Fibroblast of skin of right quadriceps (primary cell): Measurements from ENCODE around the gene UMOD.
"Not testable (repeated sequence)": the region's sequence is repeated elsewhere in the genome, so short reads cannot be mapped to it uniquely, and the experiment has no call there.

Source experiments
- DNase-seq: peaks from one replicate; pipeline ENCODE4 v3.0.0-alpha.2; 2013

The UMOD gene

GRCh38 chr16:20359997-20360396 lies 7.5 kb upstream of the UMOD start:
- no peak for DNase-seq

- no peak for DNase-seq
These were observed 2.7 kb upstream of the UMOD start for GRCh38 chr16:20355114-20355782.

DNA sequence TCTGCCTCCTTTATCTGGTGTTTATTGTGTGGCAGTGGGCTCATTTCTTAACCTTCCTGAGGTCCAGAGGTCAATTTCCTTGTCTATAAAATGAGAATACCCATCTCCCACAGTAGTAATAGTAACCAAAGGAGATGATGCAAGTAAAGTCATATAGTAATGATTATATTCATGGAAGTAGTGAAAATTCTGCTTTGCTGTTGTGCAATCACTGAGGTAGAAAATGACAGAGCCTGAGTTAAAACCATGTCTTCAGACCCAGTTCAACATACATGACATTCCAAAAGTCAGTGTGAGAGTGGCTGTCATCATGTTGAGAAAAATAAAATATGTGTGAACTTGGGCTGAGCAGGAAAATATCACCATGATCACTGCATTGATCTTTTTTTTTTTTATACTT lies 864 bp upstream of the UMOD start:
- no peak for DNase-seq

- DNase-seq, result no peak
These were observed 2.9 kb downstream of the UMOD start for GRCh38 chr16:20349615-20350014.

GRCh38 chr16:20348365-20349185 lies 3.9 kb downstream of the UMOD start:
- no peak for DNase-seq

- no peak for DNase-seq
These were observed 4.7 kb downstream of the UMOD start for GRCh38 chr16:20347666-20348364.

DNA sequence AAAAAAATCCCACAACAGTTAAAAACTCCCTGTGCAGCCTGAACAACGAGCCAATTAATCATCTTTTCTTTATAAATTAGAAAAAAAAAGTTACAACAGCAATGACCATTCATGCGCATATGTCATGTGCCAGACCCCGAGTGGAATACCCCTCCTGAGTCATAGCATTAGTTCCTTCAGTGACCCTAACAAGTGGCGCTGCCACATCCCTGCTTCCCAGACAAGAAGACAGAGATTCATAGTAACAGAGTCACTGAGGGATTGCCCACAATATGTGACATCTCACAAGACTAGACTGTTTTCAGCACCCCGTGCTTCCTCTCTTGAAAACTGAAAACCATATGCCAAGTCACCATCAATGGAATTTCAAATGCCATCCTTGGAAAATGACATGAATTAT lies 7.9 kb downstream of the UMOD start:
- no peak for DNase-seq

- DNase-seq, result no peak
These were observed 12.8 kb downstream of the UMOD start for GRCh38 chr16:20339744-20340143.

GRCh38 chr16:20336955-20337354 lies 15.6 kb downstream of the UMOD start:
- no peak for DNase-seq

- DNase-seq, result no peak
These were observed 18.1 kb downstream of the UMOD start for GRCh38 chr16:20334396-20334795.

GRCh38 chr16:20333120-20333519 lies 19.4 kb downstream of the UMOD start:
- no peak for DNase-seq

- DNase-seq, result no peak
These were observed 20.1 kb downstream of the UMOD start for GRCh38 chr16:20332411-20332810.

DNA sequence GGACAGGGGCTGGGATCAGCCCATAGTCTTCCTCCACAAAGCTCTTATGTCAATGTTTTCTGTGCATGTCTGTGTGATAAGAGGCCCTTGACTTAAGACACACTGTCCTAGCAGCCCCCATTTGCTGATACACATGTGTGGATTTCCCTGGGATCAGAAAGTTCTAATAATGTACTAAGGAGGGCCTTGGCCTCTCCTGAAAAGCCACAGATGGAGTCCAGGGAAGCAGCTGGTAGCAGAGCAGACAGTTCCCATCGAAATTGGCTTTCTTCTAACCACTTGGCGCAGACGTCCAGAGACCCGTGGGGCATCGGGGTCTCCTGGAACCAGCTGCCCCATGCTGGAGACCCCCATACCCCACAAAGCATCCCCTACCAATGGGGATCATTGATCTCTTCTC lies 20.9 kb downstream of the UMOD start:
- no peak for DNase-seq

DNA sequence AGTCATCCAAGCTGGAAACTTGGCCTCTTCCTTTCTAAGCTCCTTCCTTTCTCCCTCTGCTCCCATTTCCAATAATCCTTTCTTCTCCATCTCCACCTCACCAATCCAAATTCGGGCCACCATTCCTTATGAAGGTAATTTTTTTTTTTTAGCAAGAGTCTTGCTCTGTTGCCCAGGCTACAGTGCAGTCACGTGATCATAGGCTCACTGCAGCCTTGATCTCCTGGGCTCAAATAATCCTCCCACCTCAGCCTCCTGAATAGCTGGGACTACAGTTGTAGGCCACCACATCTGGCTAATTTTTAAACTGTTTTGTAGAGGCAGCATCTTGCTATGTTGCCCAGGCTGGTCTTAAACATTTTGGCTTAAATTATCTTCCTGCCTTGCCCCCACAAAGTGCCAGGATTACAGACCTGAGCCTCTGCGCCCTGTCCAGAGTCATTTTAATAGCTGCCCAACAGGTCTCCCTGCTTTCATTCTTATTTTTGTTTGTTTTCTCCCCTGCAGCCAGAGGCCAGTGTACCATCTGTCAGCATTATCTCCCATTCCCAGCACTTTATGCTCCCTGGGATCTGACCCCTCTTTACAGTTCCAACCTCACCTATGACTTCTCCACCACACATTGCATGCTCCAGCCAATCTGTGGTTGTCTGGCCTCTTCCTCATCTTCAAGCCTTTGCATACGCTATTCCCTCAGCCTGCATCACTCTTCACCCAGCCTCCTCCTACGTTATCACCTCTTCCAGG lies 22.9 kb downstream of the UMOD start:
- no peak for DNase-seq

DNA sequence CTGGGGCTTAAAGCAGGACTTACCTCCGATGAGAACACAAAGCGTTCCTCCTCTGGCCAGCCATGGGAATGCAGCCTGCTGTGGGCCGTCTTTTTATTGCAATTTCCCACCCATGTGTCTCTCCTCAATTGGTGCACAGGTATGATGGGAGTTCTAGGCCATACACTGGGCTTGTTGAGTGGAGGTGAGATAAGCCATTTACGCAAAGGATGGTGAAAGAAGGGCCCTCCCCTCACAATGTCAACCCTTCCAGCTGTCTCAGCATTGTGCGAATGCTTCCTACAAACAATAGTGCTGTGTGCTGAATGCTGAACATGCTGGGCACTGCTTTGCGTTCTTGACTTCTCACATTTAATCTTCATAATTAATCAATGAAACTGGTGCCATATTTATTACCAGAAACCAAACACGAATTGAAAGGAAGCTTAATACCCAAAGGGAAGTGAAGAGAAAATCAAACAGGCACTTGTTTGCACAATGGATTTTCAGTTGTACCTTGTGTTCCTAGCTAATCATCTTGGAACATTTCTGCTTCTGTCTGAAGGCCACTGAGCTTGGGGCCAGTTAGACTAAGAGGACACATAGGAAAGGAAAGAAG lies 25.0 kb downstream of the UMOD start, which contains the start of gene GP2:
Gene GP2 (minus strand): TSS at position 70 of the 598 bp plus-strand sequence. CDS start 1,082 bp downstream, outside the sequence.
- no peak for DNase-seq

- no peak for DNase-seq
These were observed 26.2 kb downstream of the UMOD start for GRCh38 chr16:20326321-20326720.

- DNase-seq, result no peak
These were observed 27.5 kb downstream of the UMOD start for GRCh38 chr16:20325005-20325404.

DNA sequence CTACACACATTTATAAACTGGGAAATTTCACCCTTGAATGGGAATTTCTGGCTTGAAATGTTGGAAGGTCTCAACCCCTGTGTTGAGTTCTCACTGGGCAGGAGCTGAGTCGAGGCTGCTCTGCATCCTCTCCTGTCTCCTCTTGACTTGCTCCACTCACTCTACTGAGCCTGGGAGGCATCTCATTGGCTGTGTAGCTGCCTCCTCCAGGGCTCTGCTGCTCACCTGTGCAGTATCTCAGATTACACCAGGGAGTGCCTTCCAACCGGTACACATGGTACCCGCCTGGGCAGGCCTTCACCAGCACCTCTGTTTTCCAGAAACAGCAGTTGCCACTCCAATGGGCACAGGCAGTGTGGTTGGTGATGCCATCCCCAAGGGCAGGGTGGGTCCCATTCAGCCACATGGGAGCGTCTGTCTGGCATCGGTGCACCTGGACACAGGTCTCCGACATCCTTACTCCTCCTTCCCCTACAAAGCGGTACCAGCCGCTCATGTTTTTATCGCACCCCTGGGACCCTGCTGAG lies 28.9 kb downstream of the UMOD start:
- DNase-seq, result no peak

DNA sequence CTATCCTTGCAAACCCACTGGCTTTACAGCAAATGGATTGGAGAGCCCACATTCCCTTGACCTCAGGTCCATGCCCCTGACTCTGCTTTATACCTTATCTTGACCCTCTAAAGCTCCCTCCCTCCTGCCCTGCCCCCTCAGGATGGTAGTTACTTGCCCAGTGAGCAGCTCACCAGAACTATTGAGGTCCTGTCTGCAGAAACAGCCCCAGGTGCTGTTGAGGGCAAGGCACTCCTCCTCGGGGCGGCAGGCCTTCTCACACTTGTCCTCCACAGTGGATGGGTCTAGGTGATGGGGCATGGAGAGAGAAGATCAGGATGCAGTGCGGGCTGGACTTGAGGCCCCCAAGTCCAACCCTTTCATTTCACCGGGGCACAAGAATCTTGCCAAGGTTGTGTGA lies 29.8 kb downstream of the UMOD start:
- no peak for DNase-seq

- DNase-seq, result no peak
These were observed 30.8 kb downstream of the UMOD start for GRCh38 chr16:20321671-20322070.

DNA sequence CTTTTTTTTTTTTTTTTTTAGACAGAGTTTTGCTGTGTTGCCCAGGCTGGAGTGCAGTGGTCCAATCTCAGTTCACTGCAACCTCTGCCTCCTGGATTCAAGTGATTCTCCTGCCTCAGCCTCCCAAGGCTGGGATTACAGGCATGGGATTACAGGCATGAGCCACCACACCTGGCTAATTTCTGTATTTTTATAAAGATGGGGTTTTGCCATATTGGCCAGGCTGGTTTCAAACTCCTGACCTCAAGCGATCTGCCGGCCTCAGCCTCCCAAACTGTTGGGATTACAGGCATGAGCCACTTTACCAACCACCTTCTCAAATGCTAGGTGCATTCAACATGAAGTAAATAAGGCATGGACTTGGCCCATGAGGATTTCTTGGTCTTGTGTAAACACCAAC lies 31.5 kb downstream of the UMOD start:
- DNase-seq, result not testable (repeated sequence)

DNA sequence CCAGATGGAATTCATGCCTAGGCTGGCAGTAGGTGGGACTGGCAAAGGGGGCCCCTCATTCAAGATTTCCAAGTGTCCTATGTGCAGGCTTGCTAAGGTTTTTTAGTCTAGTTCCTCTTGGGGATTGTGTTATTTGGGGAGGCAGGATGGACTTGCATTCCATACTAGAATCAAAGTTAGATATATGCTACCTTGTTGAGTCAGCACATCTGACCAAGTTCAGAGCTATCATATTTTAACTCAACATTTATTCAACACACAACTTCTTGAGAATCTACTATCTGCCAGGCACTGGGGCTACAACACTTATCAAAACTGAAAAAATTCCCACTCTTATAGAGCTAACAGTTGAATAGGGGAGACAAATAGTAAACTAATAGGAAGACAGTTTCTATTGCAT lies 31.9 kb downstream of the UMOD start:
- no peak for DNase-seq
